Kidney tubule cell (primary cell): ENCODE data around the gene EARS2.
A peak's percentile ranks its signal among the peaks of the same experiment; 100 is the strongest.
"Not testable (repeated sequence)": the region's sequence is repeated elsewhere in the genome, so short reads cannot be mapped to it uniquely, and the experiment has no call there.

Experiments used
- DNase-seq: peaks from one replicate; pipeline ENCODE4 v3.0.0-alpha.2; 2018; ENCODE audit warnings: low spot score

Gene EARS2

DNA sequence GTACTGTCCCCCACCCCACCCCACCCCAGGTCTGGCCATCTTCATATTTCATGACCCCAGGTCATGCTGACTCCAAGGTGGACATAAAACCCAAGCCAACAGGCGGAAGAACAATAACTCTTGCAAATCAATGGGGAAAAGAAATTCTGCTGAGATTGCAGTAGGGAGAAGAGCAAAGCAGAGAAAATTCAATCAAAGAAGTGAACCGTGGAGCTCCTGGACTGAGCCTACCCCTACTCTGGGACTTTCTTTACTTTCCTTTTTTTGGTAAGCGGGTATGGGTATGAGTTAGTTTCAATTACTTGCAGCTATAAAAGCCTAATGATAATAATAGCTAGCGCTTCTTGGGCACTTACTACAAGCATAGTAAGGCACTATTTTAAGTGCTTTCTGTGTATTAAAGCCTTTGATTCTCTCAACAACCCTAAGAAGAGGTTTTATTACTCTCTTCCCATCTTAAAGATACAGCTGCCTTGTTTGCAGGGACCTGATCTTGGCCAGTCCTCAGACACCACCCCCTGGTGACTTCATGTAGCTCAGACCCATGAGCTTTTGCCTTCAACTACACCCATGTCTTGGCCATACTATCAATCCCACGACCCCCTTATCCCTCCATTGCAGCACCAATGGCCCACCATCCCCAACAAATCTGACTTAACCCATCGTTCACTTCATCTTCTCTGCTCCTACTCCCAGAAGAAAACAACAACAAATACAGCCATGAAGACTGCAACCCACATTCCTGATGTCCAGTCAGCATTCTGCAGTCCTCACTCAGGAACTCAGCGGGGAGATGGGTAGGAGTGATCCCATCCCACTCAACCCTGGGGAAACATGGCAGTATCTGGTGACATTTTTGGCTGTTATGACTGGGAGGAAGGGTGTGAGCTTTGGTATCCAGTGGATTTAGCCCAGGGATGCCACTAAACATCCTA, 51.2 kb downstream of the EARS2 start:
- DNase-seq: peak; percentile 31

DNA sequence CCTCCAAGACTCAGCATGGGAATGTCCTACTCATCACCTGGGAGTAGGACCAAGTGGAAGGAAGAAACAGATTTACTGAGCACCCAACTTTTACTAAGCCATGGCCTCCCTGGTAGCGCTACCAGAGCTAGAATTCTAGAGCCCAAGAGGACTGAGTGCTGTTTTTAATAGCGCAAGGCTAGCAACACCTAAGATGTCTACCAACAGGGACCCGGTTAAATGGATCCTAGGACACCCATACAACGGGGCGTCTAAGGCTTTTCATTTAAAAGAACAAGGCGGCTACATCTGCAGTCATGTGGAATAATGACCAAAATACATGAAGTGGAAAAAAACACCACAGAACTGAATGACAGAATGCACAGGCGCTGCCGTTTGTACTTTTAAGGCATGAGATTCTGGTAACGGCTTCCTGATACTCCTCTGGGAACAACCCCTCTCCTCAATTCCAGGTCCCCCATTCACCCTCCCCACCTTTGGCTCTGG, 51.9 kb downstream of the EARS2 start:
- DNase-seq: peak; percentile 53

DNA sequence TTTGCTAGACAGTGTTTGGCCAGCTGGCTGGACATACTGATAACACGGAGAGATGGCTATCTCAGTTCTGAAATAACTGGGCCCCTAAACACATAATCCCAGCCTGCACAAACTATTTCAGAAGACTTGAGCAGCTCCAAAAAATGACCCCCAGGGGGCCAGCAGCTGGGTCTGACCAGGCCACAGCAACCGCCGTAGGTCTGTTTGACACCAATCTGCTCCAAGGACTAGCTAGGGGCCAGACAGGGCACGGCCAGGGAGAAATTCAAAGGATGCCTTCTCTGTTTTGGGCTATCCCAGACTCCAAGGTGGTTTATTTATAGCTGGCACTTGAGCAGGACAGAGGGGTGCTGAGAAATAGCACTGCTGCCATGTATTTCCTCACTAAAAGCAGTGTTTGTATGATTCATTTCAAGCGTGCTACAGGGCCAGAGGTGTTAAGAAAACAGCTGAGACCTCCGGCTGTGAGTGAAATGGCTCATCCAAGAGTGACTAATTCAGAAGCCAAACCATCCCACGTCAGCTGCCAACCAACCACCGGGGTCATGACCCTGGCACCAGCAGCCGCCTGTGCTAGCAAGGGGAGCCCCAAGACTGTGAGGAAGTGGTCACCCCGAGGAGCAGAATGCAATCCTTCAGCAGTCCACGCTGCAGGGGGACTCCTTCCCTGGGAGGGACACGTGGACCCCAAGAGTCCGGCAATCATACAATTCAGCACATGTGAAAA, 52.5 kb downstream of the EARS2 start:
- peak; percentile 96 for DNase-seq

DNA sequence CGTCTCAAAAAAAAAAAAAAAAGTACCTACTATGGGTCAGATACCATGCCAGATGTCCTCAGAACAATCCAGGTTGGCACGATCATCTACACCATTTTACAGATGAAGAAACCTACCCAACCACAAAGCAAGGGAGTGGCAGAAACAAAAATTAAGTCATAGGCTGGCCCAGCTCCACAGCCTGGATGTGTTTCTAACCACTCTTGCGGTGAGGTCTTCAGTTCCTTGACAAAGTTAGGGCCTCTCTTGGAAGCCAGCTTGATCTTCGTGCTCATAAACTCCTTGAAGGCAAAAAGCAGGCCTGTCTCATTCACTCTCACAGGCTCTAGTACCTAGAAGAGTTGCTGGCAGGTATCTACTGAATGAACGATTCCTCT, 53.1 kb downstream of the EARS2 start:
- peak; percentile 67 for DNase-seq

DNA sequence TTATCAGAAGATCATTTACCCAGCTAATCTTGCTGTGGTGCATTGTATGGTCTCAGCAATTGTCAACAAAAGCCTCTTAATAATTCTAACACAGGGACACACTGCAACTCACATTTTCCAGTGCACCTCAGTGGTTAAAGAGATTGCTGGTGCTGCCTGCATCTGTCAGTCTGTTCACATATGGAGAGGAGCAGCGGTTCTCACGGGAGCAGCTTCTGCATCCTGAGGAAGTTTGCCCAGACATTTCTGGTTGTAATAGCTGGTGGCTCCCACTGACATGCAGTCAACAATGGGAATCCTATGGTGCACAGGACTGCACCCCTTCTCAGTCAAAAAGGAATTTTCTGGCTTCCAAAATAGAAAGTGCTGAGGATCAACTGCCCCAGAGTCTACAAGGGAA, 54.7 kb downstream of the EARS2 start:
- DNase-seq: no peak

DNA sequence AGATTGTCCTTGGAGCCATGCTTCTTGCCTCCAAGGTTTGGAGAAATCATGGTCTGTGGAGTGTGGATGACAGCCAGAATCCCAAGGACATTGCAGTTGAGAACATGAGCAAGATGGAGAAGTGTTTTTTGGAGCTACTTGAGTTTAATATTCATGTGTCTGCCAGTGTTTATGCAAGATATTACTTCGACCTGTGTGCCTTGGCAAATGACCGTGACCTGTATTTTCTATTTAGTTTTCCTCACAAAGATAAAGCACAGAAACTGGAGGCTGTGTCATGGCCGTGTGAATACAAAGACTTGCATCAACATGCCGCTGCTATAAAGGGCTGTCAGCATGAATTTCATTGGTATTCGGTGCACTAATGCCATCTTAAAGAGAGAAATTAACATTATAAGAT, 55.9 kb downstream of the EARS2 start:
- DNase-seq: no peak

DNA sequence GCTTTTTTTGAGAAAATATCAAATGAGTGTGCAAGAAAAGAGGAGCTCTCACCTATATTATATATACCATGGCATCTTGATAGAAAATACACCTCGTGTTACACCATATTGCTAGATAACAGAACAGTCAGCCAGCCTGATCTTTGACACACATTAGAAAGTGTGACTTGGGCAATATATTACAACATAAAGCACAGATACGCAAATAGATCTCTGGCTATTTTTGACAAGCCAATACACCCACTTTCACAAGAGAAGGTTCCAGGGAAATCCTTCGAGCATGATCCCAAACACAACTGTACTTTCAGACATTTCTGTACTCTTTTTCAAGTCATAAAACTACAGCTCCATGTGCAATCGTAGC, 56.3 kb downstream of the EARS2 start:
- DNase-seq: no peak

DNA sequence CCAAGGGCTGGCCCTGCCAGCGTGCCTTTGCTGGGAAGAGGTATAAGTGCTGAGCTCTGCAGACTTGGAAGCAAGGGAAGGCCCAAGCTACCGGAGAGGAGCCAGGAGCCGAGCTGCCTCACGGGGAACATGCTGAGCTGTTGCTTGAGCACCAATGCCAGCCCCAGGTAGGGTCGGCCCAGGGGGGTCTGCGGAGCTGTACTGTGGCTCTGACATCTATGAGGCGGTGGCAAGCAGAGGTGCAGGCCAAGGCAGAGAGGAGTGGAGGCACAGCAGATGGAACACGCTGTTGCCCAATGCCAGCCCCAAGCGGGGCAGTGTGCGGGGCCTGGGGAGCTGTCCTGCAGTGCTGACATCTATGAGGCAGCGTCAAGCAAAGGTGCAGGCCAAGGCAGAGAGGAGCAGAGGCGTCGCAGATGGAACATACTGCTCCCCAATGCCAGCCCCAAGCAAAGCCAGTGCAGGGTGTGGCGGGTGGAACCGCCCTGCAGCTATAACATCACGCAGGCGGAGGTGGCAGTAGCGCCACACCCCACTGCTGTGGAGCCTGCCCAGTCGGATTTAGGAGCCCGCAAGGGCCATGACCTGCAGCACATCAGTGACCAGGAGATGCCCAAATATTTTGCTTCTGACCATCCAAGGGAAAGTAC, 56.8 kb downstream of the EARS2 start:
- no peak for DNase-seq

DNA sequence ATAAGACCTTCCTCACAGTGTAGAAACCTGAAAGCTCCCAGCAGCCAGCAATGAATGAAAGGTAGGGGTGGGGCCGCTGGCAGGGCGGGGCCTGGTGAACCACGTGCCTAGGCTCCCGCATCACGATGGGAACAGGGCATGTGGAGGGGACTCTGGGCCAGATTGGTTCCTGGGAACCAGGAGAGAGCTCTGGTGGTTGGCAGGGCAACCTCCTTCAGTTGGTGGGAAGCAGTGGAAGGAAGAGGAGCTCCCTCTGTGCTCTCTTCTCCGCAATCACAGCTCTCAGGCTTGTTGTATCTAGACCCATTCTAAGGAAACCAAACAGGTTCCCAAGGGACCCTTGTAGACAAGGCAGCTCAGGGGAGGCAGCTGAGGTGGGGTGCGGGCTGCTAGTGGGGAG, 57.3 kb downstream of the EARS2 start:
- no peak for DNase-seq

DNA sequence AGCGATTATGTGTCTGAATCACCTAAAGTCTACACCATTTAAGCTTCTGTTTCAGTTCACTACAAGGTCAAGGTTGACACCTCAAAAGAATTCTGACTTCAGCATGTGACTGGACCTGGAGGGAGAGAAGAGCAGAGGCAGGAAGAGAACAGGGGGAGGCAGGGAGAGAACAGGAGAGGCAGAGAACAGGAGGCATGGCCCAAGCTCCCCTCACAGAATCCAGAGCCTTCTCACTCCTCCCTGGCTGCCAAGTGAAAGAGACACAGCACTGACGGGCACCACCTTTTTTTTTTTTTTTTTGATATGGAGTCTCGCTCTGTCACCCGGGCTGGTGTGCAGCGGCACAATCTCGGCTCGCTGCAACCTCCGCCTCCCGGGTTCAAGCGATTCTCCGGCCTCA, 58.3 kb downstream of the EARS2 start:
- DNase-seq: peak; percentile 38

DNA sequence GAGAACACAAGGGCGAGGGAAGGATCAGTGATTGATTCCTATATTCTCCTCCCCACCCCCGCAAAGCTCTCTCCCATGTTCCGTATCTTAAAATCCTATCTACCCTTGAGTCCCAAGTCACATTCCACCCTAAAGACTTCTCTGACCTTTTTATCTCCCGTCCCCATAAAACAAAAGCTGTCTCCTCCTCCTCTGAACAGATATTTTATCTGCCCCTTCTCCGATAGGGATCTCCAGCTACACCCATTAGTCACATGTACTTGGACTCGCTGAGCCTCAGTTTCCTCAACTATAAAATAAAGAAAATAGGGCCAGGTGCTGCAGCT, 59.6 kb downstream of the EARS2 start:
- no peak for DNase-seq

DNA sequence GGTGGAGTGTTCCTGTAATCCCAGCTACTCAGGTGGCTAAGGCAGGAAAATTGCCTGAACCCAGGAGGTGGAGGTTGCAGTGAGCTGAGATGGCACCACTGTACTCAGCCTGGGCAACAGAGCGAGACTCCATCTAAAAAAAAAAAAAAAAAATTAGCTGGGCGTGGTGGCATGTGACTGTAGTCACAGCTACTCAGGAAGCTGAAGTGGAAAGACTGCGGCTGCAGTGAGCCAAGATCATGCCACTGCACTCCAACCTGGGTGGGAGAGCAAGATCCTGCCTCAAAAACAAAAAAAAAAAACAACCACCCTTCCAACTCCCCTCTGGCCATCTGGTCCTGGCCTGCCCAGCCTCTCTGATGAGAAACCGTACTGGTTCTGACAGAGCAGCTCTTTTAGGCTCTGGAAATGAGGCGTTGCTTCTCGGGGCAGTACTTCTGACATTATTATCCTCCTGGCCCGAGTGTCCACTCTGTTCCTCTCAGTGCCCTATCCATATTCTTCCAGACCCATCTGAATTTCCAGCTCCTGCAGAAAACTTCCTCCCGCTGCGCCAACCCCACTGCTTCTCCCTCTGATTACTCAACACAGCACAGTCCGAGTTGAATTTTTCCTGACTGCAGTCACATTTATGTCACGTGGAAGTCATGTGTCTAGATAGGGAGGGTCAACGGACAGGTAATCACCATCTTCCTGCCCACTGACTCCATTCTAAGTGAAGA, 60.2 kb downstream of the EARS2 start:
- DNase-seq: peak; percentile 90

DNA sequence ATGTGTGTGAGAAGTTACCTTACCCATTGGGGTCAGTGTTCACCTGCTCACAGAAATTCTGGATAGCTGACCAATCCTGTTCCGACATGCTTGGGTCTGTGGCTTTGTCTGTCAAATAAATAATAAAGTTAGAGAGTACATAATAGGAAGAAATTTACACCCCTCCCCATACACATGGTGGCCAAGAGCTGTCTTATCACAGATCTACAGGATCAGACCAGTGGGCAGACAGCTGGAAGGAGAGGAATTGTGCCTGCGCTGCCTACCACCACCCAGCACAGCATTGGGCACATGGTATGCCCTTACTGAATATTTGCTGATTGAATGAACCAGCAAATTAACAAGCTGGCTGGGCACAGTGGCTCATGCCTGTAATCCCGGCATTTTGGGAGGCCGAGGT, 61.5 kb downstream of the EARS2 start:
- no peak for DNase-seq

DNA sequence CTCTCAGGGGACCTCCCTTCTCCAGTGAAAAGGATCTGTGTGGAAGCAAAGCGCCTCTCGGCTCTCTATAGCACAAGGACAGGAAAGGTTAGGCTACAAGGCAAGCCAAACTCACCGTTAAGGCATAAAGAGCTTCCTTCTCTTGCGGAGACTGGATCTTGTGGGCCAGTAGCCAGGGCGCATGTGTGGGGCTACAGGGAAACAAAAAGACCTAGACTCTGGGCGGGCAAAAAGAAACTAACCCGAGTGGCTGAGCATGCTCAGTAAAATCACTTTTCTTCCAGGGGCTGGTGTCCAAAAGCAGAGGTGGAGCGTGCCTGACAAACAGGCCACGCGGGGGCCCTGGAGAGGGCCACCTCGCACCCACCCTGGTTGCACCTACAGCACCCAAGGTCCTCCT, 63.0 kb downstream of the EARS2 start:
- DNase-seq: peak; percentile 32

DNA sequence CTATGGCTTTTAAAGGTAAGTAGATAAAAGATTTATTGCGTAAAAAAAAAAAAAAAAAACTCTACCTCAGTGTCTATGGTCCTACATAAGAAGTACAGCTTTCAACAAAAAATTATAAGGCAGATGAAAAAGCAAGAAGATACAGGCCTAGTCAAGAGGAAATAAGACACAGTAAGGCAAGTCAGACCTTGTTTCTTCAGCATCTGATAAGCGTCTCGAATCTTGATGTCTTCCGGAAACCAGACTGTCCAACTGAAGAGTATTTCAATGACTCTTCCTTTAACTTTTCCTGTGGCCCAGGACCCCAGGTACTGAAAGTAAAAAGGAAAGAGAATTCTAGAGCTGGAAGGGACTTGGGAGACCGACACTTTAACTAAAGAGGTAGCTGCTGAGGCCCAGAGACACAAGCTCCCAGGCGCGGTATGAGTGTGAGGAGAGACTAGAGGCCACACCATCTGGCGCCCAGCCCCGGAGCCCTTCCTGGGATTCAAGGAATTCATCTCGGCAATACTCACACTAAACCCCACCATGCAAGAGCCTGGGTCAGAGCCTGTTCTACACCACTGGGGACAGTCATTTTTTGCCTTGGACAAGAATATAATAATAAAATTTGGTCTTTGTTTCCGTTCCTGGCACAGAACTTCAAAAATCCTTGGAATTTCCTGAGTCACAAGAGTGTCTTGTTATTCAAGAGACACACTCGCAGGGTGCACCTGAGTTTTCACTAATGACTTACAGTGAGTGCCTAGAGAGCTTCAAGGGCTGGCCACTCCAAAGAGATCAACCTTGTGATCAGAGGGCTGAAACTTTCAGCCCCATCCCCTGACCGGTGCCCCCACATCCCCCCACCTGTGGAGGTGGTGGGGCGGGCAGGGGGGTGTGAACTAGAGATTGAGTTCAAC, 65.4 kb downstream of the EARS2 start:
- peak; percentile 93 for DNase-seq

DNA sequence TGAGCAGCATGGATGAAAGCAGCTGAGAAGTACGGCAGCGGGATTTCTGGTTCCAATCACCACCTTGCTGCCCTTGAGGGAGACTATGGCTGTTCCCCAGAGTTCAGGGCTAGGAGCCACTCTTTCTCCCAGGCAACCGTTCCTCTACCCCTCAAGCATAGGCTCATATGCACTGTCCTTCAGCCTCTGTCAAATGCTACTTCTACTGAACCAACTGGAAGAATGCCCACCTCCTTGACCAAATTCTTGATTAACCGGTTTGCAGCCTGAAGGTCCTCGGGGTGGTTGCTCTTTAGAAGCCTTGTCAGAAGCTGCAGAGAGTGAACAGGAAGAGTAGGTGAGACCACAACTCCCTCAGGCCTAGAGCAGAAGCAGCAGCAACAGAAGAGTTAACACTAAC, 70.7 kb downstream of the EARS2 start:
- no peak for DNase-seq

DNA sequence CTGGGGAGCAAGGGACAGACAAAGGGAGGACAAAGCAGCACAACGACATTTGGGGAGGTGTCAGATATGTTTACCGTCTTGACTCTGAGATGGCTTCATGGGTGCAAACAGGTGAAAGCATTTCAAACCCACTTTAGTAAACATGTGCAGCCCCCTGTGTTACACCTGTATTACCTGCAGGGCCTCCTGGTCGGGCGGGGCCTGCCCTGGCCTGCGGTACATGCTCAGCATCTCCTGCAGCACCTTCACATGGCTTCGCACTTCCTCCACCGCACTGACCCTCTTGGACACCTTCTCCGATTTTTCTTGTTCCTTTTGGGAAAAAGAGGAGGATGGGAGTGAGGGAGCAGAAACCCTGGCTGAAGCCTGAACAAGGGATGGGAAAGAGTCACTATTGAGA, 71.3 kb downstream of the EARS2 start:
- no peak for DNase-seq

DNA sequence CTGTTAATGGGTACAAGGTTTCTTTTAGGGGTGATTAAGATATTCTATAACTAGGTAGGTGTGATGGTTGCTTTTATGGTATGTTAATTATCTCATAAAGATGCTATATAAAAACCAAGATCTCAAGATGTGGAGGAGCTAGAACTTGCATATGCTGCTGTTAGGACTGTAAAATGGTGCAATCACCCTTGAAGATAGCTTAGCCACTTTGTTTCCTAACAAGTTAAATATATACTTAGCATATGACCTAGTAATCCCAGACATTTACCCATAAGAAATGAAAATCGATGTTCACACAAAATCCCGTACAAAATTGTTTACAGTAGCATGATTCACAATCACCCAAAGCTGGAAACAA, 71.9 kb downstream of the EARS2 start:
- DNase-seq: no peak

DNA sequence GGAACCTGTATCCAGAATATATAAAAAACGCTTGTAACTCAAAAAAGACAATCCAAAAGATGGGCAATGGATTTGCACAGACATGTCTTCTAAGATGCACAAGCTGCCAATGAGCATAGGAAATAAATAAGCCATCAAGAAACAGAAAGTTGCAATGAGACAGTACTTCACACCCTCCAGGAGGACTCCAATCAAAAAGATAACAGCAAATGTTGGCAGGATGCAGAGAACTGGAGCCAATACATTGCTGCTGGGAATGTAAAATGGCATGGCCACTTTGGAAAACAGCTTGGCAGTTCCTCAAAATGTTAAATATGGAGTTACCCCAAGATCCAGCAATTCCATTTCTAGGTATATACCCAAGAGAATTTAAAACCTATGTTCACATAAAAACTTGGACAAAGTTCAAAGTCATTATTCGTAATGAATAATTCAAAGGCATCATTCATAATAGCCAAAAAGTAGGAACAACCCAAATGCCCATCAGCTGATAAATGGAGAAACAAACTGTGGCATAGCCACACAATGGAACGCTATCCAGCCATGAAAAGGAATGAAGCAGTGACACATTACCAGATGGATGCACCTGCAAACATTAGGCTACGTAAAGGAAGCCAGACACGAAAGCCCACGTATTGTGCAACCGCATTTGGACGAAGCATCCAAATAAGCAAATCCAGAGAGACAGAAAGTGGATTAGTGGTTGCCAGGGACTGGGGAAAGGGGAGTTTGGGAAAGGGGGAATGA, 72.5 kb downstream of the EARS2 start:
- DNase-seq: no peak

DNA sequence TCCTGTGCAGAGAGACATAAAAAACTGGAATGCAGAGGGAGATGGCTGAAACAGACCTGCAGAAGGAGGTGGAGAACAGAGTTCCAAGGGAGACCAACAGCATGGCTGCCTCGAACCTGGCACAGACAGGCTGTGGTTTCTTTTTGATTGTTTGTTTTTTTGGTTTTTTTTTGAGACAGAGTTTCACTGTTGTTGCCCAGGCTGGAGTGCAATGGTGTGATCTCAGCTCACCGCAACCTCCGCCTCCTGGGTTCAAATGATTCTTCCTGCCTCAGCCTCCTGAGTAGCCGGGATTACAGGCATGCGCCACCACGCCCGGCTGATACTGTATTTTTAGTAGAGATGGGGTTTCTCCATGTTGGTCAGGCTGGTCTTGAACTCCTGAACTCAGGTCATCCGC, 73.7 kb downstream of the EARS2 start:
- DNase-seq: not testable (repeated sequence)

DNA sequence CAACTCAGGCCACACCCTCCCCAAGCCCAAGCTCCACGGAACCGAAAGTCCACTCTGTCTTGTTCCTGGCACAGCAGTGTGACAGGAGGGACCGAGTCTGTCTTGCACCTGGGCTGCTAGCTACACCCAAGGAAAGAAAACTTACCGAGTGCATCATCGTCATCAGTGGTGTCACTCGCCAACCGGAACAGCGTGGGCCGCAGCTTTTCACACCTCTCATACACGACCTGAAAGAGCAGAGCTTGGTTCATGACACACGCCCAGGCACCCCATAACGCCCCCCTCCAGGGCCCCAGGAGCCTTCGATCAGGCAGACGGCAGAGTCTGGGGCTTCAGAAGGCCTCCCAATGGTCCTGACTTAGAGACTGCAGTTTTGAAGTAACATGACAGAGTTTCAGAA, 74.4 kb downstream of the EARS2 start:
- no peak for DNase-seq
